ENCODE results near the gene ABLIM2. TPM values are rescaled to one million over a fixed set of nuclear protein-coding genes. Genes with fewer than 3 reads are reported as not detected.

The ABLIM2 gene
- total and polyA plus RNA-seq, 2 of the 13 experiments (the other 11 are each of a cell fraction or from before 2014, with no cell fraction given), result 0.20 to 0.37 TPM

DNA sequence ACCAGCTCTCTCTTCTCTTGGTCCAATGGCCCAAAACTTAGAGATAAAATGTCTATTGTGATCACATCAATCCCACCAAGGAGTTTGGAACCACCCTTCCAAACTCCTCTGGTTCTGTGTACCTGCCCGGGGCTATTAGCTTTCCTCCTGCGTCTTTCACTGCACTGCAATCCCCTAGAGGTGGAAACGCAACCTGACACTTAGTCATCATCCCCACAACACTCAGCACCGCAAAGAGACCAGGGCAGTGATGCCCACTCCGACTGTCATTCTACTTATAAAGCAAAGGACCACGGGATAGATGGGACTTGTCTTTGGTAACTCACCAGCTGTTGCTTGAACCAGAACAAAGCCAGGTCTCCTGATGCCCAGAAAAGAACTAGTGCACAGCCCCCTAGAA lies 240.9 kb downstream of the ABLIM2 start:
- intact Hi-C loops (cut with micrococcal nuclease; ENCODE audit: unreplicated experiment) (no loop called here), in situ Hi-C loops (cut with HindIII; ENCODE audit: extremely low pct_ligation_motif_present, low pct_unique_long_range_greater_than_20kb) (no loop called here)
- Histone ChIP-seq H3K27me3 (ENCODE audit: control insufficient read depth in 1 of 2, insufficient read depth in 2 of 2, low read length in 2 of 2) (no peaks in the 10 kb centered on the region), H3K27ac (ENCODE audit: extremely low read length, insufficient read depth, low read length) (no peak overlapping the region), H3K4me1 (ENCODE audit: insufficient read depth, low read length) (no peaks in the 10 kb centered on the region), H3K4me2 (ENCODE audit: low read depth, low read length) (no peak overlapping the region), H3K9ac (ENCODE audit: insufficient read depth, low read depth, low read length) (no peak overlapping the region), H3K9me3 (ENCODE audit: low read length) (no peaks in the 10 kb centered on the region), H3K36me3 (replicated peaks in 1 of 2; ENCODE audit: control insufficient read depth in 1 of 2, insufficient read depth in 2 of 2, low read length in 2 of 2) (no peaks in the 10 kb centered on the region), H3K79me2 (ENCODE audit: insufficient read depth, low read length) (peaks cover 2% of the 10 kb centered on the region), H3K4me3 (replicated peaks in 1 of 3; ENCODE audit: insufficient read depth in 1 of 3, low read depth in 2 of 3, low read length in 3 of 3) (no peak overlapping the region), H4K20me1 (ENCODE audit: insufficient read depth, low read length) (no peaks in the 10 kb centered on the region), H2AFZ (ENCODE audit: low read length) (no peak overlapping the region)
- TF ChIP-seq ZNF788 (CRISPR knock-in tag; IDR thresholded peaks at IDR 0.05; ENCODE audit: borderline replicate concordance), result no peak
- no peak for TF ChIP-seq ATF5 (CRISPR knock-in tag; IDR thresholded peaks at IDR 0.05; ENCODE audit: low read depth)
- no peak for TF ChIP-seq NKX3-1 (CRISPR knock-in tag; IDR thresholded peaks at IDR 0.05)
- no peak for TF ChIP-seq IKZF1 (IDR thresholded peaks at IDR 0.05)
- no peak for TF ChIP-seq ZNF839 (CRISPR knock-in tag; IDR thresholded peaks at IDR 0.05; ENCODE audit: borderline replicate concordance)
- no peak for TF ChIP-seq ZNF768 (CRISPR knock-in tag; IDR thresholded peaks at IDR 0.05)
- no peak for TF ChIP-seq THAP11 (CRISPR knock-in tag; IDR thresholded peaks at IDR 0.05)
- no peak for TF ChIP-seq SP4 (CRISPR knock-in tag; IDR thresholded peaks at IDR 0.05)
- no peak for TF ChIP-seq ZNF790 (CRISPR knock-in tag; IDR thresholded peaks at IDR 0.05; ENCODE audit: borderline replicate concordance)
- no peak for TF ChIP-seq KLF15 (CRISPR knock-in tag; IDR thresholded peaks at IDR 0.05; ENCODE audit: borderline replicate concordance)
- no peak for TF ChIP-seq HNF4G (IDR thresholded peaks at IDR 0.05; ENCODE audit: borderline replicate concordance, low read depth, low read length)
- no peak for TF ChIP-seq HNF4G (CRISPR knock-in tag; IDR thresholded peaks at IDR 0.05; ENCODE audit: borderline replicate concordance, low read depth)
- no peak for TF ChIP-seq NRL (CRISPR knock-in tag; IDR thresholded peaks at IDR 0.05; ENCODE audit: borderline replicate concordance)
- no peak for TF ChIP-seq PLSCR1 (CRISPR knock-in tag; IDR thresholded peaks at IDR 0.05; ENCODE audit: borderline replicate concordance)
- no peak for TF ChIP-seq HMGA1 (CRISPR knock-in tag; conservative IDR thresholded peaks at IDR 0.05)
- TF ChIP-seq TCF7L2 (IDR thresholded peaks at IDR 0.05; ENCODE audit: low read depth, low read length), result no peak
- no peak for TF ChIP-seq AGO2 (optimal IDR thresholded peaks at IDR 0.05; ENCODE audit: low read depth, low read length)
- TF ChIP-seq PPARG (CRISPR knock-in tag; conservative IDR thresholded peaks at IDR 0.05), result no peak
- BruUV-seq (replicated peaks), result no TSS peak
- DNase-seq (ENCODE audit: low spot score) (no peak), FAIRE-seq (no peak), ATAC-seq (no peak)
- WGBS (ENCODE audit: low lambda C conversion rate), result 82% methylated on average over 6 of the region's 6 CpGs
- POLR2A ChIA-PET, result no interaction called here
- CTCF ChIA-PET (ENCODE audit: low intra/inter-chr PET ratio, low total read pairs), result no interaction called here

All from HepG2 (cell line).